ENCODE results near the gene HOXA5.

The HOXA5 gene

DNA sequence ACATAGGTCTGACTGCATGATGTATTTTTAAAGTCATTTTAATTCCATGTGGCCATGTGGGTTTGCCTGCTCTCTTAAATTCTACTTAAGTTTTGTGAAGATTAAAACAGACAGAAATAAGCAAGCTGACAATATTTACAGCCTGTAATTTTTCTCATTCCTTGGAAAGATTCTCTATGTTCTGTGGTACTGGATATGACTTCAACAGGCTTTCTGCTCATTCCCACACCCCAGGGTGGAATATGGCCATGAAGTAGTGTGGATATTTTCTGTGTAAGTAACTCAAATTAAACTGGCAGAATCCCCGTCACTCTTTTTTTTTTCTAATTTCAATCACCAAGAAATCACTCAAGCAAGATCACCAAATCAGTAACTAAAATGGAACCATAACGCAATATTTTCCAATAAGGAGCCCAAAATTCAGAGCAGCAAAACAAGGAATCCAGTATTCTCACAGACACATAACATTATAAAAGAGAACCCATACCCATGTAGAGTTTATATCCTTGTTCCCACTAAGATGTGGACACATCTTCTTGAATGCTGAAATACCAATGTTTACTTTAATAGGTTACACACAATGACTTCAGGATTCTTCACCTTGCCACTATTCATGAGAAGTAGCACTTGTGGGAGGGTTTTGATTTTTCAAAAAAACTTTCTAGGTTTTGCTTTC, 5.7 kb downstream of the HOXA5 start:
- FAIRE-seq (no peak), DNase-seq (ENCODE audit: low spot score) (no peak)

DNA sequence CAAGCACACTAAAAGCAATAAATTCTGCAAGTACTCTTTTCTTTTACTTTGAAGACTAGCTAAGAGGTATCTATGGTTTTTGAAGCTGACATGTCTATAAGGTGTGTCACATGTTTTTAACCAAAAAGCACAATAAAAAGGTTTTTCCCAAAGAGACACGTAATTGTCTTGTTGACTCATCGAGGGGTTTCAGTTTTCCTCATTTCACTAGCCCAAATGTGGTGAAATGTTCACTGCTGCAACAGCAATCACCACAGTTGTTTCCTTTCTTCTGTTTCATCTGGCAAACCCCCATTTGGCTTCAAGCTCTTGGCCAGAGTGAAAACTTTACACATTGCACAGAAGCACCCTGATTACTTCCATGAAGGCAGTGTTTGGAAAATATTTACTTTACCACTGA, 9.1 kb downstream of the HOXA5 start:
- DNase-seq (ENCODE audit: low spot score) (no peak), FAIRE-seq (no peak)

DNA sequence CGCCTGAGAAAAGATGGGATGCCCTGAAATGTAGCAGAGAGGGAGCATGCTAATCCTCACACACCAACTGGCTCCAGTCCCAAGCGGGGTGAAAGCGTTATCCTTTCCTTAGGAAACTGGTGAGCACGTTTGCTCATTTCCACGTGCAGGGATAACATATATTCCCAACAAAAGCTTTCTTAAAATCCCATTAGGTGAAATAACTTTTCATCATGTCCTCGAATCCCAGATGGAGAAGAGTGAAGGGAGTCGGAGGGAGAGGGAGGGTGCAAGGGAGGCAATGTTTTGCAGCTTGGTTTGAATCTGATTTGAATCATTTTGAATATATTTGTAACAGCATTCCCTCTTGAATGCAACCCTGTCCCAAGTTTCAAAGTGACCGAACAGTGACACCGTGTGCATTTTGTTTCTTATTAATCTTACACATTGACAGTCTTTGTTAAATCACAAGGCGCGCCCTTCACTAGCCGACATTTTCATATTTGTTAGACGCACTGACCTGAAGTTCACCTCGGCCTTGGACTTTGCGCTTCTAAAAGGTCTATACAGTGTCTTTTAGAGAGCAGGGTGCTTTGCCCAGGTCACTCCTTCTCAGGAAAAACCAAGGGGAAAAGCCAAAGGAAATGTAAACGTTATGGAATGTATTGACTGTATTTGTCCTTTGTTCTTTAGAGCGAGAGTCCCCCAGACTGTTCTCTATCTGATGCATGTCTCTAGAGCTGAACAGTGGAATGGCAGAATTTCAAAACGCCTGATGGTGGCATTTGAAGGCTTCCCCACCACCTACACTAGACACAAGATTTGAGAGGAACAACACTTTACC, 9.9 kb downstream of the HOXA5 start:
- FAIRE-seq = no peak
- no peak for DNase-seq (ENCODE audit: low spot score)

DNA sequence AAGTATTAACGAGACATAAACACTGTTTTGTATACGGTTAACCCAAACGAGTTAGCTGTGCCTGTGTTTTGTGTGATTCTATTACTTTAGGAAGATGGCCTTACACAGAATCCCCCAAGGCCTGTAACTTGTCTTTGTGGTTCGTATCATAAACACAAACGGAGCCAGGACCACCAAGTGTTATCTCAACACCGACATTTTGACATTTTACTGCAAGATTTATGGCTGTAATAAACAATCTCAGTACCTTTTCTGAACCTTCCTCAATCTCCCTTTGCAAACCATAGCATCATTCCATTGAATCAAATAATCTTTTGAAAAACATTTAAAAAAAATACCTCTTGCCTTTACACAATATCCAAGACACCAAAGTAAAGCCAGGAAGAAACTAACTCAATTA, 10.5 kb downstream of the HOXA5 start:
- no peak for DNase-seq (ENCODE audit: low spot score)
- no peak for FAIRE-seq

DNA sequence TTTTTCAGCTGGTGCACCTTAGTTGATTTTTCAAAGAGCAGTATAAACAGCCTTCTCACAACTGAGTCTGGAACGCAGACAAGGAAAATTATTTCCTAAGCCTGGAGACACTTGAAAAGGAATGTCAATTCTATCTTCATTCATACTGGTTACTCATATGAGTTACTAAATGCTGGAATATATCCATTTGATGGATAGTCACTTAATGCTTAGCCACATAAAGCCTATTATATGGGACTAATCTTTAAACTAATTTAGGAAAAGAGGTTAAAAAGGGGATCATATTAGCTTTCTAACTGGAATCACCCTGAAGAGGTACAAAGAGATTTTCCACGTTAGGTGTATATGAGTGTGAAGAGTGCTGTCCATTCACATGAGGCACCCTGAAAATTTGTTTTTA, 11.3 kb downstream of the HOXA5 start:
- DNase-seq (ENCODE audit: low spot score) (no peak), FAIRE-seq (no peak)

DNA sequence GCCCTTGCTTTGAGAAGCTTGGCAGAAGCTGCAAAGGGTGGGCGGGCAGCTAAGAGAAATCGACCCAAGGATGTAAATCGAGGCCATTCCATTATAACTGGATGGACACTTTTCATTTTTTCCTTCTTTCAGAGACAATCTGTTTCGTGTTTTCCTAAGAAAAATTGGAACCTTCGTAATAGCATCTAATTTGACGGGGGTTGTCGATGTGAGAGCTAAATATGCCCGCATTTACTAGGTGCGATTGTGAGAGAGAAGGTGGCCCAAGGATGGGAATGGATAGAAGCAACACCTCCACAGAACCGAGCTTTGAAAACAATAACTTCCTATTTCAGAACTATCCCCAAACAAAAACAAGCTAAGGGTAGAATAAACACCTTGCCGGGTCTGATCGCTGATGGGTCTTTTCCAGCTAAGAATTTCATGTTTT, 12.1 kb downstream of the HOXA5 start:
- FAIRE-seq = no peak
- DNase-seq (ENCODE audit: low spot score) = no peak

DNA sequence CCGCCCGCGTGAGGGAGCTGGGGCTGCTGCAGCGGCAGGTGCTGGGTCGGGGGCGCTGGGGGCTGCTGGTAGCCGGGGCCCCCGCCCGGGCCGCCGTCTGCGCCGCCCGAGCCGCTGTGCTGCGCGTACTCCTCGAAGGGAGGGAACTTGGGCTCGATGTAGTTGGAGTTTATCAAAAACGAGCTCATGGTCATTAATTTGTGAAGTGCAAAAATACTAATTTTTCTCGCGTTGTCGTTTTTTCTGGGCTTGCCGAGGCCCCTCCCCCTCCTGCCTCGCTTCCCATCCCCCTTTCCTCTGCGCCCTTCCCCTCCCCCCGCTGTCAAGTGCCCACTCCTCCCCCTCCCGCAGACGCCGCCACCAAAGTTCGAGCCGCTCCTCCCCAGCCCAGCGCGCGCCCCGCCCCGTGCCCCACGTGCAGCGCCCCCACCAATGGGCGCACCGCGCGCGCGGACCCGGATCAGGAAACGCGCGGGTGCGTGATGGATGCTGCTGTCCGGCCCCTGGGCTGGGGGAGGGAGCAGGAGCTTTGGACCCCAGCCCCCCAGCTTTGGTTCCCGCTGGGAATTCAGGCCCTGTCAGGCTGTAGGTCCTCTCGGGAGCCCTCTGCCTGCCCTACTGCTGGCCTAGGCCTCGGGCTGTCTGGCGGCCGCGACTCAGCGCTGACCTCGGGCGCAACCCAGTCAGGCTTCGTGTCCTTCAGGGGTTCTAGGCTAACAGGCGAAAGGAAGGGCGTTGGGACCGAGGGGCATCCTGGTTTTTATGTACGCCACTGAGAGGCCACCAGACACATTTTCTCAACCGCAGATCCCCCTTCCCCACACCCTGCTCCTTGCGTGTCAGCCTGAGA, 12.7 kb downstream of the HOXA5 start, which contains the start of gene HOXA4:
Gene HOXA4 (minus strand): TSS at position 218 of the 850 bp plus-strand sequence. CDS start 24 bp downstream, at position 194.
- FAIRE-seq (peak; percentile 98), DNase-seq (ENCODE audit: low spot score) (peak; percentile 98)

DNA sequence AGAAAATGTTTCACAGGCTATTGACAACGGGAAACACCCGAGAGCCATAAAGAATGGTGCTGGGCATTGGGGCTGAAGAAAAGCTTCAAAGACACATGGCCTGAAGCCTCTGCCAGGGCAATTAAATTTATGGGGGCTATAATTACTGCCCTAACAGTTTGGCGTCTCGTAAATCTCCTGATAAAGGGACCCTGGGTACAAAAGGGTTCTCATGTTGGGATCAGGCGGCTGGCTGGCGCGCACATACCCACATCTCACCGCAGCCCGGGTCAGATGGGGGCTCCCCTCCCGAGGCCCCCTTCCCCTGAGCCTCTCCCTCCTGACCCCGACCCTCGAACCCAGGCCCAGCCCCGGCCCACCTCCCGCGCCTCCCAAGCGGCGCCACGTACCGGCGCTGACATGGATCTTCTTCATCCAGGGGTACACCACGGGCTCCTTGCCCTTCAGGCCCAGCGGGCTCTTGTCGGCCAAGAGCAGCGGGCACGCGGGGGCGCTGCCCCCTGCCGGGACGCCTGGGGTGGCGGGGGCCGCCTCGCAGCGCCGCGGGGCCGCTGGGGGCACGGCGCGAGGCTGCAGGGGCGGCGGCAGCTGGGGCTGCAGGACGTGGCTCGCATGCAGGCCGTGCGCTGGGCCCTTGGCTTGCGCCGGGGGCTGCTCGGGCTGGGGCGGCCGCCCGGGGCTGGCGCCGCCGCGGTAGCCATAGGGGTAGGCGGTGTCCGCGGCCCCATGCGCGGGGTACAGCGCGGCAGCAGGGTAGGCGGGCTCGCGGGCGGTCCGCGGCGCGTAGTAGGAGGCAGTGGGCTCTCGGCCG, 13.5 kb downstream of the HOXA5 start:
- FAIRE-seq = peak; percentile 42

DNA sequence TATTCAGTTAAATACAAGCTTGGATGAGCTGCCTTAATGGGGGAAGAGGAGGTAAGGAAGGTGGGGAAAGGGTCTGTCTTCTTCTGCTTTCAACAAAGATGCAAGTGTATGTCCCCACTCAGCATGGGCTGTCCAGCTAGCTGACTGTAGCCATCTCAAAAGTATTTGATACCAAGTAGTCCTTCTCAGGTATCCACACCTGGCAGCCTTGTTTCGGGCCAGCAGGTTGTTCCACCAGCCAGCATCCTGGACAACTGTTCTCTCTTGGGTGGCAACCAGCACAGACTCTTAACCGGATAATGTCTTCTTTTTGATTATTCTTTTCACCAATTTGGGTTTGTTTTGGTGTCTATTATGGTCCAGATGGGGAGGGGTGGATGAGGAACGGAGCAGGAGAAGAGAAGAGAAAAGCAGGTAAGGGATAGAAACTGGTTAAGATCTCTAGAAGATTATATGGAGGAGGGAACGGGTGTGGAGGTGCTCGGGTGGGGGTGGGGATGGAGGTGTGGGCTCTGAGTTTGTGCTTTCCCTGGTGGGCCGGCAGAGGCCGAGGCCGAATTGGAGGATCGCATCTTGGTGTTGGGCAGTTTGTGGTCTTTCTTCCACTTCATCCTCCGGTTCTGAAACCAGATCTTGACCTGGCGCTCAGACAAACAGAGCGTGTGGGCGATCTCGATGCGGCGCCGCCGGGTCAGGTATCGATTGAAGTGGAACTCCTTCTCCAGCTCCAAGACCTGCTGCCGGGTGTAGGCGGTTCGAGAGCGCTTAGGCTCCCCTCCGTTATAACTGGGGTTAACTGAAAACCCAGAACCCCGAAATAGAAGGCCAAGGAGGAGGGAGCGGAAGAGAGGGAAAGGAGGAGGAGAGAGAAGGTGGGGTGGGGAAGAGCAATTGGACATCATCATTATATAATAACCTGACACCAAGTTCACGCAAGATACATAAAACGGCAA, 14.4 kb downstream of the HOXA5 start:
- DNase-seq (ENCODE audit: low spot score) = no peak
- FAIRE-seq = no peak

More for the DNA sequence above, 13.5 kb downstream of the HOXA5 start:
- DNase-seq (ENCODE audit: low spot score) = peak; percentile 83

DNA sequence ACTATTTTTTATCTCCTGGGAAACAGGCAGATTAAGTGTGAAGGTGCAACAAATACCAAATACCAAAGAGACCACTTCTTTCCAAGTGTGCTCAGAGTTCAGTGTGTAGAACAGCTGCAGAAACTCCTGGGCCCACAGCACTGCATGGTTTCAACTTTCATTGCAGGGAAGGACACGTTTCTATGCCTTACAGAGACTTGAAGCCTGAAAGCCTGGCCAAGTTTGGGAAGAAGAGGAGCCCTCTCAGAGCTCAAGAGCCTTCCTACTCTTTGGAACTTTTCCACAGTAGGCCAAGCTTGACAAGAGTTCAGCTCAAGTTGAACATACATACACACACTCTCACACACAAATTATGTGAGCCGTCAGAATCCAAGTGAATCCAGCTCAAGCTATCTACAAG, 15.4 kb downstream of the HOXA5 start:
- FAIRE-seq (peak; percentile 13), DNase-seq (ENCODE audit: low spot score) (no peak)

DNA sequence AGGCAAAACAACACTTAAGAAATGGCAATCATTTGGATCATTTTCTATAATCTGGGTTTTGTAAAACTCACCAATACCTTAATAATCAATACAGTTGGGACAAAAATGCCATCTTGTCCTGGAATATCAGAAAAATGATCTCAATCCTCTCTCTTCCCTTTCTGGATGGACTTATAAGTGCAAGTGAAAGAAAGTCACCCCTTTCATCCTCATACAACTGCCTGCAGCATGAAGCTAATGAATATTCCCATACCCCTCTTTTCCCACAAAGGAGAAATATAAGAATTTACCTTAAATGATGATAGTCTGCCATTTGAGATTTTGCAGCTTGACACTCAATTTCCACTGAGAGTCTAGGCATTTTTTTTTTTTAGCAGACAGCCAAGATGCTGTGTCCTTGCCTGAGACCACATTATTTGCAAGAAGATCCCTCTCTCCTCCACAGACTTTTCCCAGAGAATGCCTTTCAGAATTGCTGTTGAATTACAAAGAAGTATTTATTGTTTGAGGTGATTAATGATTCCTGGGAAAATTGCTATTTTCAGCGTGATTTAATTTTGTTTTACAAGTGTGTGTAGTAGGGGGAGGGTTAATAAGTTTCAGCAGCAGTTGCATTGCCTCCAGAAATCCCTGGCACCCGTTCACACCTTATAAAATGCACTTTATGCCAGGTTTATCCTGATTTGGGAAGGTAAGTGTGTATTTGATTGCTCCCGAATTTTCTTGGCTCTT, 16.7 kb downstream of the HOXA5 start:
- DNase-seq (ENCODE audit: low spot score) (no peak), FAIRE-seq (no peak)

DNA sequence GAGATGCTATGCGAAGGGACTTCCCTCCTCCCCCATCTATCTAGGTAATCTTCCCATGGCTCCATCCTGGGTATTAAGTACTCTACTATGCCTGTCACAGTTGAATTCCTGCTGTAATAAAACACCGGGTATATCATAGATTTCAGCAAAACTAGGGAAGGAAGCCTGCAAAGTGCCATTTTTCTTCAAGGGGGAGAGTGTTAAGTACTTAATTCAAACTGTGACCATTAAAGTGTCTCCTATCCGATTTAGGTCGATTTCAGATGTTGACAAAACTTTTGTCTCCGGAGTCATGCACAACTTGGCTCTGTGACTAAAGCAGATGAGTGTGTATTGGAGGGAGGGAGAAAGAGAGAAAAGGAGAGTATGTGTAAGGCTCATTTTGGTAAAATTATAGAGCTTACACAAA, 17.5 kb downstream of the HOXA5 start:
- FAIRE-seq (no peak), DNase-seq (ENCODE audit: low spot score) (no peak)

DNA sequence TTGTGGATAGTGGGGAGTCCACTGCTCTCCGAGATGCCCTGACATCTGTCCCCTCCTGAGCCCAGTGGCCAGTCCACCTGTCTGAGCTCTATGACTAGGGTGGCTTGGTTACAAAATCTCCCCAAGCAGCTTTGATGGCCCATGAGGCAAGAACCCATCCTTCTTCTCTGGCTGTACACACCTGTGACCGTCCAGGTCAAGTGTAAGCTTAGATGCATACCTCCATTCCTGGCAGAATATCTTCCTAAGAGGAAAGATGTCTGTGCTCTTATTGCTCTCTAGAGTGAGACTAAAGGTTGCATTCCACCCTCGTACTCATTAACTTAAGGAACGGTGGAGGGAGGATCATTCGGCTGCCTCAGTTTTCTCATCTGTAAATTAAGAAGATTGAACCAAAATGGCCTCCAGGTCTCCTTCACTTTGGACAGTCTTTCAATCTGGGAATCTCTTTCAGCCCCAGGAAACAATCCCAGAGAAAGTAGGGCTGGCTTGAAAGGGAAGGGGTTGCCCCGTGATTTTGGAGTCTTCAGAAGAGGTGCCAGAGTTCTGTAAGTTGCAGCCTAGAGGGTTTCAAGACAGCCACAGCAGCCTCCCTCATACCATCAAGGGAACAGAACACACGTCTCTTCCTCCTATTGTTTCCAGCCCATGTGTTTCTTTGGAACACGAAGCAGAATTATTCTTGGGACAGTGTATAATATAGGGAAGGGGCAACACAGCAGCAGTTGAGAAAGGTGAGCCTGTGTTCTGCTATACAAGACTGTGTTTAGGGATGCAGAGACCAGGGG, 18.4 kb downstream of the HOXA5 start:
- DNase-seq (ENCODE audit: low spot score) (no peak), FAIRE-seq (no peak)

DNA sequence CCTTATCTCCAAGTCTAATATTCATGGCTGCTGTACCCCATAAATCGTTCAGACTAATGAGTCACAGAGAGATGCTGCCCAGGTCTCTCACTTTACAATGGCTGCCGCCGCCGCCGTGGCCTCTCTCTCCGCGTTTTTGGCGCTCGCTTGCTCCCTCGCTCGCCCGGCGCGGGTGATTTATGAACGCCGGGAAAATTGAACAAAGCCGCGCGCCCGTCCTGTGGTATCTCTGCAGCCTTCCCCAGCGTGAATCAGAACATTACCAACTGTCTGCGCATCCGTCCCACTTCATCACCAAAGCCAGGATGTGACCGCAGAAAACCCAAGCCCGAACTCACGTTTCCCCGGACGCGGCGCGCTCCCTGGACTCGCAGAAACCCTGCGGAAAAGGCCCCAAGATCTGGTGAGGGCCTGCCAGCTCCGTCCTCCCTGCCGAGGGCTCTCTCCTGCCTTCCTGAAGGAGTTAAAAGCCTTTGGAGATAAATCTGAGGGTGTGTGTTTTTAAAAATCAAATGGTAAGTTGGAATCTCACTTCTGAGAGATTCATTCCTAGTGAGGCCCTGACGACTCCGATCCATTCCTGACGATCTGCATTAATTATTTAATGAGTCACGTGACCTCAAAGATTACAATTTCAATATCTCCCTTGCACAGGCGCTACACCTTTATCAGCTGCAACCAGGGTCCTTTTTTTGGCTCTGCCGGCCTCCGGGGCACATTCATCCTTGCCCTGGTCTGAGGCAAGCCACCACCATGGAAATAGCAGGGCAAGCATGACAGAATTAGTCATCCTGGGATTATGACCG, 19.2 kb downstream of the HOXA5 start:
- DNase-seq (ENCODE audit: low spot score) = no peak
- FAIRE-seq = no peak

DNA sequence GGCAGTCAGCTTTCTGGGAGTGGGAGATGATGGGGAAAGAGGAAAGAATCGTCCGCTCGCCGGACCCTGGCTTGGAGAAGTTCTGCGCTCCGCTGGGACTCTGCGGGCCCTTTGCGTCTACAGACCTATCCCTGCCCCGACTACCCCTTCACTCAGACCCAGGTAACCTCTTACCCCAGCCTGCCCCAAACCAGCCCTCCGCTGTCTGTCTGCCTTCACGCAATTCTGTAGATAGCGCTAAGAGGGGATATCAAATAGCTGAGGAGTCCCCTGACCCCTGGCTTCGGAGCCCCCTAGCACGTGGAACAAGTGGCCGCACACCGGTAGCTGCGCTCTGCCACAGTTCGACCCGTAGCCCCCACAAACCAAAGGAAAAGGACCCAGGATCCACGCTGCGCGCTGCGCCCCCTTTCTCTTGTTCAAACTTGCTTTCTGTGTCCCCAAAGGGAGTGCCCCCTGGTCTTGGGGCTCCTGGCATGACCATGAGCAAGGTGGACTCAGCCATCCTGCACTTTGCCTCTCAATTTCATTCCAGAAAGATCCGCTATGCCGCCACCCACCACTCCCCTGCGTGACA, 19.9 kb downstream of the HOXA5 start:
- DNase-seq (ENCODE audit: low spot score) = no peak
- no peak for FAIRE-seq

DNA sequence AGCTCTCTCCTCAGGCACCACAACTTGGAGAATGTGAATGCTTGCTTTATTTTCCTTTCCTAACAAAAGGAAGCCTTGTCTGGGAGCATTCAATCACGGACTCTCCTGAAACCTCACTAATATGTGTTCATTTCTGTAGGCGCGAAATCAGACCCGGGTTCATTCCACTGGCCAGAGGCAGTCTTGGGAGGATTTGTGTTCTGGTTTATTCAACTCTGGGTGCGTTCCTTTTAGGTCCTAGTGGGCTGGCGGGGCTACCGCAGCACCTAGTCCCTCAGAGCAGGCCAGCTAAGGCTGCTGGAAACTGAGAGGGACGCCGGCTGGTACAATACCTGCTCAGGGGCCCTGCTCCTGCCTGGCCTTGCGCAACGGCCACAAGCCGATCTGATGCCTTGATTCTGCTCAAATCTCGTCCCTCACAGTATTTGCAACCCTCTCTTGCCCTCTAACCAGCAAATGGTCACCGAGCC, 20.4 kb downstream of the HOXA5 start:
- FAIRE-seq = no peak
- DNase-seq (ENCODE audit: low spot score) = no peak

Data from urothelium cell line (cell line).